ENCODE measurements around the gene CMKLR1. TPM values are rescaled to one million over a fixed set of nuclear protein-coding genes. Genes with fewer than 3 reads are reported as not detected.
A peak's percentile ranks its signal among the peaks of the same experiment; 100 is the strongest.

CMKLR1 gene
- total RNA-seq, 2 donors from 2014 or later, result not detected

GRCh38 chr12:108268397-108268796 lies 70.7 kb downstream of the CMKLR1 start:
- H3K27ac Mint-ChIP-seq, result no peak overlapping the region
- Histone ChIP-seq H3K4me3 (ENCODE audit: low read length) (no peak overlapping the region), H3K36me3 (ENCODE audit: control insufficient read depth, insufficient read depth, low read length) (no peaks in the 10 kb centered on the region), H3K9ac (ENCODE audit: extremely low read depth, low read length, poor library complexity, severe bottlenecking) (no peak overlapping the region), H3K27me3 (ENCODE audit: control insufficient read depth, insufficient read depth, low read length, poor library complexity, severe bottlenecking) (no peaks in the 10 kb centered on the region), H3K4me1 (ENCODE audit: control insufficient read depth, insufficient read depth, low read length) (no peaks in the 10 kb centered on the region), H3K27ac (ENCODE audit: low read depth, low read length) (no peak overlapping the region), H3K9me3 (ENCODE audit: control insufficient read depth, low read length) (peaks cover 7% of the 10 kb centered on the region)
- peaks cover 2% of the 10 kb centered on the region for H3K9me3 Mint-ChIP-seq
- TF ChIP-seq CTCF (conservative IDR thresholded peaks at IDR 0.05), result no peak
- H3K27me3 Mint-ChIP-seq (ENCODE audit: insufficient read depth), result peaks cover 2% of the 10 kb centered on the region
- WGBS, 2 experiments (ENCODE audit: insufficient coverage in 1 of 2, insufficient read length in 1 of 2), result 59 to 80% methylated on average over 1 of the region's 1 CpG
- DNase-seq, result no peak
- H3K4me3 Mint-ChIP-seq, result no peak overlapping the region
- peaks cover 24% of the 10 kb centered on the region for H3K4me1 Mint-ChIP-seq
- H3K36me3 Mint-ChIP-seq (ENCODE audit: low read depth), result no peaks in the 10 kb centered on the region

- no peak overlapping the region for H3K27ac ChIP-seq (ENCODE audit: low read depth, low read length)
- H3K9me3 ChIP-seq (ENCODE audit: control insufficient read depth, low read length), result peaks cover 7% of the 10 kb centered on the region
- no peaks in the 10 kb centered on the region for H3K4me1 ChIP-seq (ENCODE audit: control insufficient read depth, insufficient read depth, low read length)
- Mint-ChIP-seq H3K27ac (no peak overlapping the region), H3K36me3 (ENCODE audit: low read depth) (no peaks in the 10 kb centered on the region), H3K9me3 (peaks cover 2% of the 10 kb centered on the region), H3K4me1 (peaks cover 24% of the 10 kb centered on the region), H3K4me3 (no peak overlapping the region), H3K27me3 (ENCODE audit: insufficient read depth) (peaks cover 4% of the 10 kb centered on the region)
- DNase-seq, result no peak
- no peak for TF ChIP-seq CTCF (conservative IDR thresholded peaks at IDR 0.05)
- H3K36me3 ChIP-seq (ENCODE audit: control insufficient read depth, insufficient read depth, low read length), result no peaks in the 10 kb centered on the region
- WGBS, 2 experiments (ENCODE audit: insufficient coverage in 1 of 2, insufficient read length in 1 of 2), result 84 to 85% methylated on average over 3 to 4 of the region's 4 CpGs
- H3K4me3 ChIP-seq (ENCODE audit: low read length), result no peak overlapping the region
- H3K27me3 ChIP-seq (ENCODE audit: control insufficient read depth, insufficient read depth, low read length, poor library complexity, severe bottlenecking), result no peaks in the 10 kb centered on the region
- H3K9ac ChIP-seq (ENCODE audit: extremely low read depth, low read length, poor library complexity, severe bottlenecking), result no peak overlapping the region
These were observed 71.7 kb downstream of the CMKLR1 start for GRCh38 chr12:108267450-108267849.

- peaks cover 10% of the 10 kb centered on the region for H3K9me3 Mint-ChIP-seq
- Histone ChIP-seq H3K36me3 (ENCODE audit: control insufficient read depth, insufficient read depth, low read length) (no peaks in the 10 kb centered on the region), H3K9me3 (ENCODE audit: control insufficient read depth, low read length) (peaks cover 17% of the 10 kb centered on the region), H3K4me3 (ENCODE audit: low read length) (no peak overlapping the region), H3K27me3 (ENCODE audit: control insufficient read depth, insufficient read depth, low read length, poor library complexity, severe bottlenecking) (no peaks in the 10 kb centered on the region), H3K4me1 (ENCODE audit: control insufficient read depth, insufficient read depth, low read length) (no peaks in the 10 kb centered on the region), H3K9ac (ENCODE audit: extremely low read depth, low read length, poor library complexity, severe bottlenecking) (no peak overlapping the region), H3K27ac (ENCODE audit: low read depth, low read length) (no peak overlapping the region)
- 89 to 100% methylated on average over 1 of the region's 1 CpG for WGBS, 2 experiments (ENCODE audit: insufficient coverage in 1 of 2, insufficient read length in 1 of 2)
- TF ChIP-seq CTCF (conservative IDR thresholded peaks at IDR 0.05), result no peak
- no peak overlapping the region for H3K27ac Mint-ChIP-seq
- DNase-seq, result peak; percentile 27
- H3K4me3 Mint-ChIP-seq, result no peak overlapping the region
- H3K36me3 Mint-ChIP-seq (ENCODE audit: low read depth), result no peaks in the 10 kb centered on the region
- peaks cover 7% of the 10 kb centered on the region for H3K27me3 Mint-ChIP-seq (ENCODE audit: insufficient read depth)
- H3K4me1 Mint-ChIP-seq, result peaks cover 14% of the 10 kb centered on the region
These were observed 73.0 kb downstream of the CMKLR1 start for GRCh38 chr12:108266131-108266530.
